GM18867 (cell line): Measurements from ENCODE around the gene MAFF.

ENCODE experiments used
- ATAC-seq: cut with Tn5 transposase; IDR thresholded peaks from one replicate; pipeline ENCODE4 v1.9.1; 2021; ENCODE audit warnings: mild to moderate bottlenecking, moderate library complexity; ENCODE audit not compliant: unreplicated experiment

The MAFF gene

GRCh38 chr22:38203090-38203810 lies 1.5 kb downstream of the MAFF start:
- ATAC-seq, result no peak

DNA sequence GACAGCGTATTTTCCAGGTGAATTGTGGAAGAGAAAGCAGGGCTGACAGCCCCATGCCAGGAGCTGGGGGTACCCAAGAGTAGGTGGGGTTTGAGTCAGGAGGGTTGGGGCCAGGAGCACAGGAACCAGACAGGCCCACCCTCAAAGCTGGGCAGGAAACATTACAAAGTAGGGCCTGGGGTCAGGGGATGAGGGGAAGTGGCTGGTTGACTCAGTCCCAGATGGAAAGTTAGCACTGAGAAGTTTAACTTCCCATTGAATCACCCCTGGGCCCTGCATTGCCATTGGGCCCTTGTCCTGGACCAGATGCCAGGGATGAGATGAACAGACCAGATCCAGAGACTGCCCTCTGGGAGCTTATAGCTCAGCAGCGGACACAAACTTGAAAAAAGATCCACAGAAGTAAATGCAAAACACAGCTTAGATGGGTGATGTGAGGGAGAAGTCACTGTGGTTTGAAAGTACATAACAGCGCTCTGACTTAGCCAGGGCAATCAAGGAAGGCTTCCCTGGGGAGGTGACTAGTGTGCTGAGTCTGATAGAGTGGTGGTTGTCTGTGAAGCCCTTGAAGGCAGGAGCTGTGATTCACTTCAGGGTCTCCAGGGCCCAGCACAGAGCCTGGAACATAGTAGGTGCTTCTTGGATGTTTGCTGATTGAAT lies 2.2 kb downstream of the MAFF start:
- ATAC-seq, result no peak

DNA sequence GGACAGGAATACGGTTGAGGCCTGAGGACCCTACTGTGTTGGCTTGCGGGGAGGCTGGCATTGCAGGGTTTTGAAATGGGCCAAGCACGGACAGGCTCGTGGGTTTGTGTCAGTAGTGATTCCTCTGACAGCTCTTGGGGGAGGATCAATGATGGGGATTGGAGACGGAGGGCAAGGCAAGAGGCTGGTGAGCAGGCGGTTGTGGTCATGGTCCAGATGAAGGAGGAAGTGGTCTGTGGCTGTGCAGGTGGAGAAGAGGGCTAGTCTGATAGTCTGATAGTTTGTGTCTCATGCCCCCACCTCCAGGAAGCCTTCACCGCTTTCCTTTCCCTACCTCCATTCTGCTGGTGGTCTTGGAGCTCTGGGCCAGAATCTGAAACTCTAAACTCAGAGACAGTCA lies 3.0 kb downstream of the MAFF start:
- ATAC-seq, result no peak

- no peak for ATAC-seq
Measured at GRCh38 chr22:38205261-38206128, 3.7 kb downstream of the MAFF start.

DNA sequence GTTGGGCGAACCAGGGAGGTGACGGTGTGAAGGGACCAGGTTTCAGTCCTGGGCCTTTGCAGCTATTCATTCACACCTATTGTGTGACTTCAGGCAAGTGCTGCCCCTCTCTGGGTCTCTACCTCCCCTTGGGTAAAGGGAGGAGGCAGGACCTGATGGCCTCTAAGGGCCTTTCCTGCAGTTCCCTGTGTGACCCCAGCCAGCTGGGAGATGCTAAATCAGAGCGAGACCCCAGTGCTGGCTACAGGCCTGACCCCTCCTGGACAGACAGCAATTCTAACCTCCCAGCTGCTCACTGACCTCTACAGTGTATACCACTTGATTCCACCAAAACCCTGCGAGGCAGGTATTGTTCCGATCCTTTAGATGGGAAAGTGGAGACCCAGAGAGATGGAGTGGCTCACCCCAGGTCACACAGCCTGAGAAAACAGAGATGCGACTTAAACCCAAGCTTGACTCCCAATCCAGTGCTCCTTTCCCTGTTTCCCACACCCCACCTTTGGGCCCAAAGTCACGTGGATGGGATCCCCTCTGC lies 6.2 kb downstream of the MAFF start:
- no peak for ATAC-seq

DNA sequence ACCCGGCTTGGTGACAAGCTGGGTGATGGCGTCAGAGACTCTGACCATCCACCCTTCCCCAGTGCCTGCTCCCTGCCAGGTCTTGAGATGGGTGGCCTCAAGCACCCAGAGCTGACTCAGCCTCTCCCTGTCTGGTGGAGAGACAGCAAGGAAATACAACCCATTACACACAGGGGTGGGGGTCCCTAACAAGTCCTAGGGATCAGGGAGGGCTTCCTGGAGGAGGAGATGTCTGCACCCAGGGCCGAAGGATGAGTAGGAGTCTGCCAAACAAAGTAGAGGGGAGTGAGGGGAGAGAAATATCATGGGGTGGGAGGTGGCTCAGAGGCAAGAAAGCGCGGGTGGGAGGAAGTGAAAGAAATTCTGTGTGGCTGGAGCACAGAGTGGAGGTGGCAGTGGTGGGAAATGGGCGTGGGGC lies 6.8 kb downstream of the MAFF start:
- no peak for ATAC-seq

GRCh38 chr22:38211556-38211955 lies 9.8 kb downstream of the MAFF start:
- ATAC-seq, result no peak

DNA sequence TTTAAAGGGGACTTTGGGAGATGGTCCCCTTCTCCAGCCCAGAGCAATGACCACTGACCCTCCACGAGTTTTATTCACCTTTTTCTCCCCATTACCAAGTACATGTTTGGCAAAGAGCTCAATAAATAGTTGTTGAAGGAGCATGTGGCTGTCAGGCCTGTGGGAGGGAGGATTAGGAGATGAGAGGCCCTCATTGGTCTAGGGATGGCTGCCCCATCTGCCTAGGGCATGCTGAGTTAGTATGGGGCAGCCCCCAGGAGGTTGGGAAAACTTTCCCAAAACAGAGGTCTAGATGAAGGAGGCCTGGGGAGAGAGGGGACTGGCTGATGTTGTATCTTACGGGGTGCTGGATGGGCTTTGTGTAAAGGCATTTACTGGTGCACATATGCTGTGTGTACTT lies 10.6 kb downstream of the MAFF start:
- no peak for ATAC-seq

DNA sequence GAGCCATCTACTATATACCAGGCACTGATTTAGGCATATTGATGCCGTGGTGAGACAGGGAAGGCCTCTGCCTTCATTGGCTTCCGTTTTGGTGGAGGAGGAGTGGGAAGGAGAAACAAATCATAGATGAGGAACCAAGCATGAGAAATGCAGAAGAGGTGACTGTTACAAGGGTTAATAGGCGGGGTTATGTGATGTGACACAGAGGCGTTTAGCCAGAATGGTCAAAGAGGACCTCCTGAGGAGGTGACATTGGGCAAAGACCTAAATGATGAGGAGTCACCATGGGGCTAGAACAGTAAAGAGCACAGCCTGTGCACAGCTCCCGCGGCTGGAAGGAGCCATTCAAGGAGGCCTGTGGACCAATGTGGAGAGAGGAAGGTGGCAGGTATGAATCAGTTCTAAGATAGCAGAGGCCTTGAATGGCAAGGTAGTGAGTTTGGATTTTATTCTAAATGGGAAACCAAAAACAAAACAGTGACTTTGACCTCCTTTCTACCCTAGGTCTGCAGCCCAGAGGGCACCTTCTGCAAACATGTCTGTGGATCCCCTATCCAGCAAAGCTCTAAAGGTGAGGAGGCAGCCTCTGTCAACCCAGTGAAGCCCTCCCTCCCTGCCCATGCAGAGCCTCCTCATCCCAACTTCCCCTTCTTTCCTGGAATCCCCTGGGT lies 11.7 kb downstream of the MAFF start:
- no peak for ATAC-seq

GRCh38 chr22:38213990-38214301 lies 12.2 kb downstream of the MAFF start:
- ATAC-seq, result no peak

GRCh38 chr22:38214302-38215056 lies 12.7 kb downstream of the MAFF start:
- no peak for ATAC-seq

DNA sequence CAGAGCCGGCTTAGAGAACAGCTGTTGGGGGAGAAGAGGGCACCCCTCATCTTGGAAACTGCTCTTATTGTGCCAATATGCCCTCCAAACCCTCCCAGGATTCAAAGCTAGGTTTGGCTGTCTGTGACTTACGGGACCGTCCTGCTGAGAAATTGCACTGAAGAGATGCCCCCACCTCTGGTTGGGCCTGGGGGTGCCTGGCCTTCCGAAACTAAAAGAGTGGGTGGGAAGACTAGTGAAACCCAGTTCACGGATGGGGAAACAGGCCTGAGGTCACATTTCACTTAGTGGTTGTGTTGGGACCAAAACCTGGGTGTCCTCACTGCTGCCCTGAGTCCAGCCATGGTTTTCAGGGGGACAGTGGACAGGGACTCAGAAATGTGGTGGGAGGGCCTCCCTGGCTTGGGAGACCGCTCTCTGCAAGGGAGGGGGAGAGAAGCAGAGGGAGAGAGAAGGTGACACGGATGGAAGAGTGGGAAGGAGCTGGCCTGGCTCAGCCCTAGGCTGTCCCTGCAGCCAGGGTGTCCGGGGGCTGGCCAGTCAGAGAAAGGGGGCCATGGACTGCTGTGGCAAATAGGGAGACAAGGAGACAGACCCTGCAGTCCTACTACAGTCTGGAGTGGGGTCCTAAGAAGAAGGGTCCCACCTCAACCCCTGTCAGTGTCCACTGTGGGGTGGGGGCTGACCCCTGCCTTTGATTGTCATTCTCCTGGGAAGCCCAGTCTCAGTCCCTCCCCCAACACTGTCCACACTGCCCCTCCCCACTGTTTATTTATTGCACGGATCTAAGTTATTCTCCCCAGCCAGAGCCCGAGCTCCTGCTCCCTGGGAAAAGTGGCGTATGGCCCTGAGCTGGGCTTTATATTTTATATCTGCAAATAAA lies 13.6 kb downstream of the MAFF start:
- no peak for ATAC-seq

DNA sequence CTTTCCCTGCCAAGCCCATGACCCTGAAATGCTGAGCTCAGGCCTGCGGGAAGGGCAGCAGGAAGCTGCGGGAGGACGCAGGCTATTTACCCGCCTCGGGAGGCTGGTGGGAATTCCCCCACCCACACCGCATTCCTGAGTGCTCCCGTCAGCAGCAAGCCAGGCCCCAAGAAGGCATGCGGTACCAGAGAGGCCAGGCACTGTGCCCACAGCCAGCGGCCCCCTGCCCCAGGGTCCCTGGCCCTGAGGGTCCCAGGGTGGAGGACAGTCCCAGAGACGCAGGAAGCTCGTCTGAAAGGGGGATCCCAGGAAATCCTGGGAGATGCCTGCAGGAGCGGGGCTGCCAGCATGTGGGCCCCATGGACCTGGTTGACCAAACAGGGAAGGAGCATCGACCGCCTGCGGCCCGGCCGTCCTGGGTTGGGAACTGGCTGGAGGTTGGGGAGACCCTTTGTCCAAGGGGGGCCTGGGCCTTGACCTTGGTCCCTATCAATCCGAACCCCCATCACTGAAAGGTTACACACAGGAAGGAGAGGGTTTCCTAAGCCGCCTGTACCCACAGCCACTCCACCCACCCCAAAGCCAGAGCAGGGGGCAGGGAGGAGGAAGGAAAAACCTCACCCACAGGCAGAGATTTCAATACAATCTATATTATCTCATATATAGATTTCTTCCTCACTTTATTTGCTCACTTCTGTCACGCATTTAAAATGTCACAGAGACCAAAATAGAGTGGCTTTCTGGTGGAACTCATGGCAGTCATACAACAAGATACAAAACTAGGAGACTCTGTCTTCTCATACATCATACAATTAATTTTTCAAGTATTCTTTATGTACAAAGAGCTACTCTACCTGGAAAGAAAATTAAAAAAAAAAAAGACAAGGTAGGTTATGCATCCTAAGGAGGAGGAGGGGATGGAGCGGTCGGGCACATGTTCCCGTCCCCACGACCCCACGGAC lies 17.1 kb downstream of the MAFF start:
- ATAC-seq, result no peak

GRCh38 chr22:38219632-38220031 lies 17.8 kb downstream of the MAFF start:
- no peak for ATAC-seq

- no peak for ATAC-seq
Measured at GRCh38 chr22:38220163-38220562, 18.4 kb downstream of the MAFF start.

DNA sequence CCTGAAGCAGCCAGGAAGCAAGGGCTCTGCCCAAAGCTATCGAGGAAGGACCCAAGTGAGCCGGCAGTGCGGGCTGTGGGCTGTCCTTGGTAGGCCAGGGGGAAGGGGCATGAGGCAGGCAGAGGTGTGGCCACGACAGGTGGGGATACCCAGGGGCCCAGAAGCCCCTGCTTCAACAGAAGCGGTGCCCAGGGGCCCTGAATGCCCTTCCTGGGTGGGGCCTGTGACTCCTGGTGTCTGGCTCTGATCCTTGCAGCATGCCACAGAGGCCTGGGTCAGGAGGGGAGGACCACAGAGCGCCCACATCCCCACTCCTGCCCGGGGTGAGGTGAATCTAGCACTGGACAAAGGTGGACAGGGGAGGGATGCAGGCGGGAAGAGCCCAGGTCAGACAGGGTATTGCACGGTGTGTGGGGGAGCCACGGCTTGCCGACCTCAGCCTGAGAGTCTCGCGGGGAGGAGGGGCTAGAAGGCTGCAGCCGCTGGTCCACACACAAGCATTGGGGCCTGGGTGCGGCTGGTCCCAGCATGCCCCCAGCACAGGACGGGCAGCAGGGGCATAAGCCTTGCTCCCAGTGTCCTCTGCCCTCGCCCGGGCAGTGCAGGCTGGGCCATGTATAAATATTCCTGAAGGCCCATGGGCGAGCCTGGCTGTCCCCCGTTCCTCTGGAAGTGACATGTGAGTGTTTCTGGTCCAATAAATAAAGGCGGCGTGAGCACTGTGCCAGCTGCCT lies 19.0 kb downstream of the MAFF start:
- ATAC-seq, result no peak

- ATAC-seq, result no peak
Measured at GRCh38 chr22:38221407-38221806, 19.6 kb downstream of the MAFF start.
